Endothelial cell (in vitro differentiated cells): ENCODE results near the gene RAP2A. TPM values are rescaled to one million over a fixed set of nuclear protein-coding genes. Genes with fewer than 3 reads are reported as not detected.
A peak's percentile ranks its signal among the peaks of the same experiment; 100 is the strongest.

ENCODE experiments used
- DNase-seq: peaks from one replicate; pipeline ENCODE4 v3.0.0; 2021; ENCODE audit warnings: low spot score
- H3K27ac Mint-ChIP-seq: one replicate; pipeline ENCODE4 v1.8.0; 2021; ENCODE audit warnings: mixed read lengths, inconsistent platforms; ENCODE audit not compliant: unreplicated experiment
- H3K27me3 Mint-ChIP-seq: one replicate; pipeline ENCODE4 v1.8.0; 2021; ENCODE audit warnings: mild to moderate bottlenecking, moderate library complexity, mixed read lengths, inconsistent platforms; ENCODE audit not compliant: unreplicated experiment
- H3K36me3 Mint-ChIP-seq: one replicate; pipeline ENCODE4 v1.8.0; 2021; ENCODE audit warnings: mild to moderate bottlenecking, low read depth, mixed read lengths, inconsistent platforms; ENCODE audit not compliant: unreplicated experiment
- H3K4me1 Mint-ChIP-seq: one replicate; pipeline ENCODE4 v1.8.0; 2021; ENCODE audit warnings: mild to moderate bottlenecking, mixed read lengths, inconsistent platforms; ENCODE audit not compliant: unreplicated experiment
- H3K4me3 Mint-ChIP-seq: one replicate; pipeline ENCODE4 v1.8.0; 2021; ENCODE audit warnings: mild to moderate bottlenecking, mixed read lengths, inconsistent platforms; ENCODE audit not compliant: unreplicated experiment
- H3K9me3 Mint-ChIP-seq: one replicate; pipeline ENCODE4 v1.8.0; 2021; ENCODE audit warnings: mixed read lengths, inconsistent platforms; ENCODE audit not compliant: unreplicated experiment
- CTCF ChIP-seq: fragments of 200-600 bp; sonication (generic); IDR thresholded peaks from one replicate; pipeline ENCODE4 v1.5.0; 2021; ENCODE audit warnings: antibody characterized with exemption; ENCODE audit not compliant: unreplicated experiment
- total RNA-seq: library from RNA; stranded (reverse); fragmentation: NEBNext Ultra II Directional; extraction: Animal tissue kit (Norgen Biotek cat#: 25700); gene quantifications from one replicate; pipeline ENCODE4 v1.2.1, GENCODE V29; 2021; ENCODE audit not compliant: unreplicated experiment

RAP2A gene
- total RNA-seq, 1 donor from 2014 or later, result 52.3 TPM

GRCh38 chr13:97407540-97407939, 26.4 kb upstream of the RAP2A start:
- no peak for DNase-seq
- TF ChIP-seq CTCF, result no peak
- H3K4me1 Mint-ChIP-seq, result no peaks in the 10 kb centered on the region
- H3K4me3 Mint-ChIP-seq, result no peak overlapping the region
- H3K27ac Mint-ChIP-seq, result no peak overlapping the region
- no peaks in the 10 kb centered on the region for H3K27me3 Mint-ChIP-seq
- H3K9me3 Mint-ChIP-seq, result no peaks in the 10 kb centered on the region
- H3K36me3 Mint-ChIP-seq, result no peaks in the 10 kb centered on the region

- H3K4me1 Mint-ChIP-seq, result no peaks in the 10 kb centered on the region
- no peak overlapping the region for H3K27ac Mint-ChIP-seq
- no peak for DNase-seq
- TF ChIP-seq CTCF, result no peak
- H3K36me3 Mint-ChIP-seq, result no peaks in the 10 kb centered on the region
- H3K4me3 Mint-ChIP-seq, result no peak overlapping the region
- no peaks in the 10 kb centered on the region for H3K27me3 Mint-ChIP-seq
- H3K9me3 Mint-ChIP-seq, result no peaks in the 10 kb centered on the region
Observed at GRCh38 chr13:97408938-97409337, 25.0 kb upstream of the RAP2A start.

- H3K4me3 Mint-ChIP-seq, result no peak overlapping the region
- H3K36me3 Mint-ChIP-seq, result no peaks in the 10 kb centered on the region
- no peak for TF ChIP-seq CTCF
- H3K27me3 Mint-ChIP-seq, result no peaks in the 10 kb centered on the region
- H3K9me3 Mint-ChIP-seq, result no peaks in the 10 kb centered on the region
- H3K27ac Mint-ChIP-seq, result no peak overlapping the region
- peaks cover 2% of the 10 kb centered on the region for H3K4me1 Mint-ChIP-seq
- no peak for DNase-seq
Observed at GRCh38 chr13:97411984-97412383, 22.0 kb upstream of the RAP2A start.

- Mint-ChIP-seq H3K27me3 (no peaks in the 10 kb centered on the region), H3K9me3 (no peaks in the 10 kb centered on the region), H3K4me3 (no peak overlapping the region), H3K36me3 (no peaks in the 10 kb centered on the region), H3K4me1 (peaks cover 2% of the 10 kb centered on the region), H3K27ac (peak overlapping the region; percentile 77)
- no peak for TF ChIP-seq CTCF
- DNase-seq, result no peak
Observed at GRCh38 chr13:97413694-97414093, 20.3 kb upstream of the RAP2A start.

- no peaks in the 10 kb centered on the region for H3K27me3 Mint-ChIP-seq
- peak overlapping the region; percentile 77 for H3K27ac Mint-ChIP-seq
- no peaks in the 10 kb centered on the region for H3K36me3 Mint-ChIP-seq
- peaks cover 2% of the 10 kb centered on the region for H3K4me1 Mint-ChIP-seq
- no peak for DNase-seq
- TF ChIP-seq CTCF, result no peak
- no peak overlapping the region for H3K4me3 Mint-ChIP-seq
- no peaks in the 10 kb centered on the region for H3K9me3 Mint-ChIP-seq
Observed at GRCh38 chr13:97414392-97414791, 19.6 kb upstream of the RAP2A start.
